Measurements from ENCODE around the gene TMEM135.
"Not testable (repeated sequence)": the region's sequence is repeated elsewhere in the genome, so short reads cannot be mapped to it uniquely, and the experiment has no call there.

Gene TMEM135

GRCh38 chr11:87275176-87275575 lies 237.4 kb downstream of the TMEM135 start:
- no peaks in the 10 kb centered on the region for H3K27me3 ChIP-seq
- H4K20me1 ChIP-seq, result no peaks in the 10 kb centered on the region
- TF ChIP-seq Cebpa-rat (IDR thresholded peaks at IDR 0.05), result no peak
- H3K36me3 ChIP-seq, result no peaks in the 10 kb centered on the region
- no peaks in the 10 kb centered on the region for H3K9me3 ChIP-seq
- H3K9ac ChIP-seq, result no peak overlapping the region
- H3K4me2 ChIP-seq, result no peak overlapping the region
- no peak overlapping the region for H3K27ac ChIP-seq
- H3K4me1 ChIP-seq, result no peaks in the 10 kb centered on the region
- H3K4me3 ChIP-seq, result no peak overlapping the region

- peaks cover under 1% of the 10 kb centered on the region for H3K9me3 ChIP-seq
- no peak overlapping the region for H3K9ac ChIP-seq
Observed at GRCh38 chr11:87280143-87280542, 242.4 kb downstream of the TMEM135 start.

GRCh38 chr11:87281496-87281895 lies 243.8 kb downstream of the TMEM135 start:
- TF ChIP-seq Cebpa-rat (IDR thresholded peaks at IDR 0.05), result no peak

More at GRCh38 chr11:87280143-87280542, 242.4 kb downstream of the TMEM135 start:
- Histone ChIP-seq H3K27me3 (no peaks in the 10 kb centered on the region), H3K4me3 (no peak overlapping the region), H3K4me1 (no peaks in the 10 kb centered on the region), H3K27ac (no peak overlapping the region), H3K4me2 (no peak overlapping the region), H4K20me1 (no peaks in the 10 kb centered on the region), H3K36me3 (no peaks in the 10 kb centered on the region)
- no peak for TF ChIP-seq Cebpa-rat (IDR thresholded peaks at IDR 0.05)

GRCh38 chr11:87284306-87284705 lies 246.6 kb downstream of the TMEM135 start:
- TF ChIP-seq Cebpa-rat (IDR thresholded peaks at IDR 0.05), result no peak
- no peaks in the 10 kb centered on the region for H3K27me3 ChIP-seq
- H3K9ac ChIP-seq, result no peak overlapping the region
- H3K4me2 ChIP-seq, result no peak overlapping the region
- peaks cover 9% of the 10 kb centered on the region for H3K9me3 ChIP-seq
- H3K4me1 ChIP-seq, result no peaks in the 10 kb centered on the region
- H3K4me3 ChIP-seq, result no peak overlapping the region
- no peaks in the 10 kb centered on the region for H4K20me1 ChIP-seq
- H3K27ac ChIP-seq, result no peak overlapping the region
- peaks cover 6% of the 10 kb centered on the region; the same call in 1 of the 2 replicates for H3K36me3 ChIP-seq

More at GRCh38 chr11:87281496-87281895, 243.8 kb downstream of the TMEM135 start:
- Histone ChIP-seq H3K4me3 (no peak overlapping the region), H3K4me1 (no peaks in the 10 kb centered on the region), H3K27me3 (no peaks in the 10 kb centered on the region), H4K20me1 (no peaks in the 10 kb centered on the region), H3K27ac (no peak overlapping the region), H3K9me3 (peaks cover 9% of the 10 kb centered on the region), H3K36me3 (peaks cover 6% of the 10 kb centered on the region; the same call in 1 of the 2 replicates), H3K9ac (no peak overlapping the region), H3K4me2 (no peak overlapping the region)

- not testable (repeated sequence) for H3K4me3 ChIP-seq, H3K4me2 ChIP-seq, H3K4me1 ChIP-seq, H3K9me3 ChIP-seq, H4K20me1 ChIP-seq, H3K9ac ChIP-seq, H3K27me3 ChIP-seq, H3K36me3 ChIP-seq, H3K27ac ChIP-seq
Observed at GRCh38 chr11:87285674-87286073, 247.9 kb downstream of the TMEM135 start.

GRCh38 chr11:87286338-87286737 lies 248.6 kb downstream of the TMEM135 start:
- Histone ChIP-seq H4K20me1 (no peaks in the 10 kb centered on the region), H3K4me2 (no peak overlapping the region), H3K9me3 (peaks cover 9% of the 10 kb centered on the region), H3K4me1 (no peaks in the 10 kb centered on the region), H3K27ac (no peak overlapping the region), H3K4me3 (no peak overlapping the region), H3K9ac (no peak overlapping the region), H3K27me3 (no peaks in the 10 kb centered on the region), H3K36me3 (peaks cover 6% of the 10 kb centered on the region; the same call in 1 of the 2 replicates)
- no peak for TF ChIP-seq Cebpa-rat (IDR thresholded peaks at IDR 0.05)

- no peaks in the 10 kb centered on the region for H4K20me1 ChIP-seq
- H3K27ac ChIP-seq, result no peak overlapping the region
- no peaks in the 10 kb centered on the region for H3K27me3 ChIP-seq
- H3K9ac ChIP-seq, result no peak overlapping the region
- H3K4me2 ChIP-seq, result no peak overlapping the region
- TF ChIP-seq Cebpa-rat (IDR thresholded peaks at IDR 0.05), result no peak
- H3K36me3 ChIP-seq, result peaks cover 5% of the 10 kb centered on the region; the same call in 1 of the 2 replicates
- H3K4me1 ChIP-seq, result no peaks in the 10 kb centered on the region
- peaks cover 5% of the 10 kb centered on the region for H3K9me3 ChIP-seq
- H3K4me3 ChIP-seq, result no peak overlapping the region
Observed at GRCh38 chr11:87290304-87290922, 252.7 kb downstream of the TMEM135 start.

GRCh38 chr11:87292598-87292997 lies 254.9 kb downstream of the TMEM135 start:
- no peak overlapping the region for H3K9ac ChIP-seq
- H3K27me3 ChIP-seq, result no peaks in the 10 kb centered on the region
- no peak for TF ChIP-seq Cebpa-rat (IDR thresholded peaks at IDR 0.05)
- H3K9me3 ChIP-seq, result no peaks in the 10 kb centered on the region
- no peak overlapping the region for H3K4me3 ChIP-seq
- no peak overlapping the region for H3K27ac ChIP-seq
- H3K4me1 ChIP-seq, result no peaks in the 10 kb centered on the region
- no peaks in the 10 kb centered on the region for H3K36me3 ChIP-seq
- H4K20me1 ChIP-seq, result no peaks in the 10 kb centered on the region
- no peak overlapping the region for H3K4me2 ChIP-seq

GRCh38 chr11:87295237-87295636 lies 257.5 kb downstream of the TMEM135 start:
- H3K27ac ChIP-seq, result no peak overlapping the region
- H3K9ac ChIP-seq, result no peak overlapping the region
- no peak overlapping the region for H3K4me3 ChIP-seq
- H3K36me3 ChIP-seq, result no peaks in the 10 kb centered on the region
- H4K20me1 ChIP-seq, result no peaks in the 10 kb centered on the region
- H3K27me3 ChIP-seq, result no peaks in the 10 kb centered on the region
- no peak overlapping the region for H3K4me2 ChIP-seq
- H3K9me3 ChIP-seq, result no peaks in the 10 kb centered on the region
- no peaks in the 10 kb centered on the region for H3K4me1 ChIP-seq
- TF ChIP-seq Cebpa-rat (IDR thresholded peaks at IDR 0.05), result no peak

GRCh38 chr11:87296627-87297026 lies 258.9 kb downstream of the TMEM135 start:
- Histone ChIP-seq H3K9ac (no peak overlapping the region), H3K4me3 (no peak overlapping the region), H3K36me3 (no peaks in the 10 kb centered on the region), H3K9me3 (no peaks in the 10 kb centered on the region), H3K4me2 (no peak overlapping the region), H3K27me3 (no peaks in the 10 kb centered on the region), H3K4me1 (no peaks in the 10 kb centered on the region), H3K27ac (no peak overlapping the region), H4K20me1 (no peaks in the 10 kb centered on the region)
- TF ChIP-seq Cebpa-rat (IDR thresholded peaks at IDR 0.05), result no peak

GRCh38 chr11:87298155-87298554 lies 260.4 kb downstream of the TMEM135 start:
- H3K4me1 ChIP-seq, result no peaks in the 10 kb centered on the region
- 0 out of 2 replicates have a peak, but pooled peaks cover 3% of the 10 kb centered on the region for H3K36me3 ChIP-seq
- no peak overlapping the region for H3K9ac ChIP-seq
- no peaks in the 10 kb centered on the region for H4K20me1 ChIP-seq
- no peaks in the 10 kb centered on the region for H3K27me3 ChIP-seq
- no peaks in the 10 kb centered on the region for H3K9me3 ChIP-seq
- H3K27ac ChIP-seq, result no peak overlapping the region
- H3K4me2 ChIP-seq, result no peak overlapping the region
- TF ChIP-seq Cebpa-rat (IDR thresholded peaks at IDR 0.05), result no peak
- no peak overlapping the region for H3K4me3 ChIP-seq

All from BLaER1 (cell line).